ENCODE measurements around the gene AIDA. TPM values are rescaled to one million over a fixed set of nuclear protein-coding genes. Genes with fewer than 3 reads are reported as not detected.
"Not testable (repeated sequence)": the region's sequence is repeated elsewhere in the genome, so short reads cannot be mapped to it uniquely, and the experiment has no call there.

Gene AIDA
- total RNA-seq, 2 experiments from 2014 or later: 54.3 to 61.6 TPM

GRCh38 chr1:222694927-222695326 lies 17.4 kb downstream of the AIDA start:
- POLR2A ChIA-PET: interaction anchor here (1.0 kb wide), 1 partner anchor 15 kb away, joined by 3 read pairs; no protein-coding TSS in a partner anchor
- Mint-ChIP-seq H3K4me1 (ENCODE audit: low read depth) (peaks cover 12% of the 10 kb centered on the region), H3K27me3 (no peaks in the 10 kb centered on the region), H3K9me3 (no peaks in the 10 kb centered on the region), H3K27ac (no peak overlapping the region), H3K4me3 (no peak overlapping the region), H3K36me3 (ENCODE audit: low read depth) (peaks cover 11% of the 10 kb centered on the region)
- no peak for ATAC-seq
- intact Hi-C loops (cut with micrococcal nuclease): no loop called here
- CTCF ChIA-PET: no interaction called here
- no peak for TF ChIP-seq CTCF (IDR thresholded peaks at IDR 0.05)
- no peak for DNase-seq

GRCh38 chr1:222691016-222691415 lies 21.3 kb downstream of the AIDA start:
- no peak for TF ChIP-seq CTCF (IDR thresholded peaks at IDR 0.05)
- intact Hi-C loops (cut with micrococcal nuclease): no loop called here
- CTCF ChIA-PET: no interaction called here
- no peaks in the 10 kb centered on the region for H3K9me3 Mint-ChIP-seq
- H3K4me3 Mint-ChIP-seq: no peak overlapping the region
- POLR2A ChIA-PET: no interaction called here
- H3K27ac Mint-ChIP-seq: no peak overlapping the region
- DNase-seq: no peak
- ATAC-seq: no peak
- no peaks in the 10 kb centered on the region for H3K27me3 Mint-ChIP-seq
- H3K36me3 Mint-ChIP-seq (ENCODE audit: low read depth): peaks cover 15% of the 10 kb centered on the region
- peaks cover 8% of the 10 kb centered on the region for H3K4me1 Mint-ChIP-seq (ENCODE audit: low read depth)

- POLR2A ChIA-PET: interaction anchor here (0.8 to 1.0 kb wide), 2 partner anchors 14 to 18 kb away, joined by 3 read pairs; no protein-coding TSS in a partner anchor
- no peak for DNase-seq
- Mint-ChIP-seq H3K4me1 (ENCODE audit: low read depth) (no peaks in the 10 kb centered on the region), H3K27me3 (no peaks in the 10 kb centered on the region), H3K36me3 (ENCODE audit: low read depth) (peaks cover 3% of the 10 kb centered on the region), H3K4me3 (no peak overlapping the region), H3K9me3 (no peaks in the 10 kb centered on the region), H3K27ac (no peak overlapping the region)
- no peak for TF ChIP-seq CTCF (IDR thresholded peaks at IDR 0.05)
- ATAC-seq: no peak
- intact Hi-C loops (cut with micrococcal nuclease): no loop called here
- CTCF ChIA-PET: interaction anchor here (0.7 to 1.4 kb wide), 3 partner anchors 10 to 224 kb away, joined by 3 read pairs; no protein-coding TSS in a partner anchor
Measured at GRCh38 chr1:222680080-222680479, 32.2 kb downstream of the AIDA start.

- H3K4me3 Mint-ChIP-seq: no peak overlapping the region
- no peaks in the 10 kb centered on the region for H3K27me3 Mint-ChIP-seq
- no peak for TF ChIP-seq CTCF (IDR thresholded peaks at IDR 0.05)
- ChIA-PET POLR2A (interaction anchor here (1.4 kb wide), 1 partner anchor 16 kb away, joined by 5 read pairs; no protein-coding TSS in a partner anchor), CTCF (interaction anchor here (1.1 to 1.3 kb wide), 2 partner anchors 10 to 12 kb away, joined by 3 read pairs; no protein-coding TSS in a partner anchor)
- no peaks in the 10 kb centered on the region for H3K9me3 Mint-ChIP-seq
- H3K4me1 Mint-ChIP-seq (ENCODE audit: low read depth): peaks cover 20% of the 10 kb centered on the region
- no peak for ATAC-seq
- DNase-seq: no peak
- H3K36me3 Mint-ChIP-seq (ENCODE audit: low read depth): peaks cover 47% of the 10 kb centered on the region
- H3K27ac Mint-ChIP-seq: peak overlapping the region; percentile 75
- intact Hi-C loops (cut with micrococcal nuclease): no loop called here
Measured at GRCh38 chr1:222670110-222670509, 42.2 kb downstream of the AIDA start.

- CTCF ChIA-PET; POLR2A ChIA-PET; ATAC-seq; H3K27me3 Mint-ChIP-seq; H3K9me3 Mint-ChIP-seq; H3K4me3 Mint-ChIP-seq; H3K27ac Mint-ChIP-seq; DNase-seq; intact Hi-C loops (cut with micrococcal nuclease): not testable (repeated sequence)
- peaks cover 44% of the 10 kb centered on the region for H3K36me3 Mint-ChIP-seq (ENCODE audit: low read depth)
- peaks cover 20% of the 10 kb centered on the region for H3K4me1 Mint-ChIP-seq (ENCODE audit: low read depth)
Measured at GRCh38 chr1:222669107-222669506, 43.2 kb downstream of the AIDA start.

- H3K36me3 Mint-ChIP-seq (ENCODE audit: low read depth): peaks cover 41% of the 10 kb centered on the region
Measured at GRCh38 chr1:222668184-222668583, 44.1 kb downstream of the AIDA start.

More at GRCh38 chr1:222668184-222668583, 44.1 kb downstream of the AIDA start:
- H3K4me1 Mint-ChIP-seq (ENCODE audit: low read depth): peaks cover 20% of the 10 kb centered on the region
- H3K27ac Mint-ChIP-seq; ATAC-seq; H3K9me3 Mint-ChIP-seq; H3K4me3 Mint-ChIP-seq; H3K27me3 Mint-ChIP-seq; intact Hi-C loops (cut with micrococcal nuclease); DNase-seq; POLR2A ChIA-PET; CTCF ChIA-PET: not testable (repeated sequence)
